Central memory CD8-positive, alpha-beta T cell (primary cell): Measurements from ENCODE around the gene CCDC148.
"Not testable (repeated sequence)": the region's sequence is repeated elsewhere in the genome, so short reads cannot be mapped to it uniquely, and the experiment has no call there.

ENCODE experiments used
- ATAC-seq: fragments of 150-1000 bp; cut with Tn5 transposase; replicated peaks from 2 replicates; pipeline ENCODE4 v1.10.0; 2022; ENCODE audit warnings: mild to moderate bottlenecking, moderate FRiP score, moderate number of reproducible peaks; ENCODE audit not compliant: poor library complexity, severe bottlenecking; ENCODE audit errors: extremely low read depth
- DNase-seq, 2 donors: peaks; one replicate each; pipeline ENCODE4 v3.0.0; 2021; ENCODE audit warnings: low spot score in 2 of 2
- H3K27ac Mint-ChIP-seq: one replicate; pipeline ENCODE4 v1.8.0; 2022; ENCODE audit warnings: low read depth, mild to moderate bottlenecking, moderate library complexity, mixed read lengths
- H3K27me3 Mint-ChIP-seq: one replicate; pipeline ENCODE4 v1.8.0; 2022; ENCODE audit warnings: mixed read lengths
- H3K36me3 Mint-ChIP-seq: one replicate; pipeline ENCODE4 v1.8.0; 2022; ENCODE audit warnings: mild to moderate bottlenecking, moderate library complexity, mixed read lengths; ENCODE audit not compliant: insufficient read depth
- H3K4me1 Mint-ChIP-seq: one replicate; pipeline ENCODE4 v1.8.0; 2022; ENCODE audit warnings: mixed read lengths
- H3K4me3 Mint-ChIP-seq: one replicate; pipeline ENCODE4 v1.8.0; 2022; ENCODE audit warnings: mild to moderate bottlenecking, moderate library complexity, mixed read lengths
- H3K9me3 Mint-ChIP-seq: one replicate; pipeline ENCODE4 v1.8.0; 2022; ENCODE audit warnings: mixed read lengths

CCDC148 gene

GRCh38 chr2:158457092-158457825 lies 706 bp upstream of the CCDC148 start:
- H3K27ac Mint-ChIP-seq, result peak overlapping the region; percentile 75
- peak; percentile 33 for ATAC-seq
- no peaks in the 10 kb centered on the region for H3K9me3 Mint-ChIP-seq
- peaks cover 6% of the 10 kb centered on the region for H3K36me3 Mint-ChIP-seq
- H3K4me3 Mint-ChIP-seq, result peak overlapping the region; percentile 94
- H3K4me1 Mint-ChIP-seq, result peaks cover 20% of the 10 kb centered on the region
- H3K27me3 Mint-ChIP-seq, result peaks cover 11% of the 10 kb centered on the region
- DNase-seq, result peak; percentile 32 to 35

DNA sequence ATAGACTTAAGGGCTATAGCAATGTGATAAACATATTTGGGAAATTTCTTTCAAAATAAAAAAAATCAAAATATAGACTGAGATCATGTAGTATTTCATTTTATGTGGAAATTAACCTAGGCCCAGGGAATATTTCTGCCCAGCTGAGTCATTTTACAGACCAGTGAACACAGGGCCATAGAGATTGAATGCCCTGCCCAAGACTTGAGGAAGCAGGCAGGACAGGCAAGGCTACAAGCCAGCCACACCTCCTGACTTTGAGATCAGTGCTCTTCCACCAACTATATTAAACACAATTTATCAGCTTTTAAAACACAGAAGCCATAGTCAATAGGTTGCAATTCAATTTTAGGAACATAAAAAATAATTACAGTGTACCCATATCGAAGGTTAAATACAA lies 12.9 kb downstream of the CCDC148 start:
- Mint-ChIP-seq H3K4me3 (no peak overlapping the region), H3K4me1 (no peaks in the 10 kb centered on the region), H3K27me3 (no peaks in the 10 kb centered on the region), H3K9me3 (no peaks in the 10 kb centered on the region), H3K27ac (no peak overlapping the region), H3K36me3 (peaks cover 2% of the 10 kb centered on the region)
- DNase-seq (no peak), ATAC-seq (no peak)

DNA sequence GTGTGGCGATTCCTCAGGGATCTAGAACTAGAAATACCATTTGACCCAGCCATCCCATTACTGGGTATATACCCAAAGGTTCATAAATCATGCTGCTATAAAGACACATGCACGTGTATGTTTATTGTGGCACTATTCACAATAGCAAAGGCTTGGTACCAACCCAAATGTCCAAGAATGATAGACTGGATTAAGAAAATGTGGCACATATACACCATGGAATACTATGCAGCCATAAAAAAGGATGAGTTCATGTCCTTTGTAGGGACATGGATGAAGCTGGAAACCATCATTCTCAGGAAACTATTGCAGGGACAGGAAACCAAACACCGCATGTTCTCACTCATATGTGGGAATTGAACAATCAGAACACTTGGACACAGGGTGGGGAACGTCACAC lies 17.5 kb downstream of the CCDC148 start:
- DNase-seq, ATAC-seq, H3K36me3 Mint-ChIP-seq, H3K9me3 Mint-ChIP-seq, H3K4me1 Mint-ChIP-seq, H3K27ac Mint-ChIP-seq, H3K4me3 Mint-ChIP-seq: not testable (repeated sequence)
- peaks cover 32% of the 10 kb centered on the region for H3K27me3 Mint-ChIP-seq

DNA sequence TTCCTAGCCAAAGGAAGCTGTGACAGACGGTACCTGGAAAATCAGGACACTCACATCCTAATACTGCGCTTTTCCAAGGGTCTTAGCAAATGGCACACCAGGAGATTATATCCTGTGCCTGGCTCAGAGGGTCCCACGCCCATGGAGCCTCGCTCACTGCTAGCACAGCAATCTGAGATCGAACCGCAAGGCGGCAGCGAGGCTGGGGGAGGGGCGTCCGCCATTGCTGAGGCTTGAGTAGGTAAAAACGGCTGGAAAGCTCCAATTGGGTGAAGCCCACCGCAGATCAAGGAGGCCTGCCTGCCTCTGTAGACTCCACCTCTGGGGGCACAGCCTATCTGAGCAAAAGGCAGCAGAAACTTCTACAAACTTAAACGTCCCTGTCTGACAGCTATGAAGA lies 22.8 kb downstream of the CCDC148 start:
- not testable (repeated sequence) for DNase-seq, H3K36me3 Mint-ChIP-seq, H3K27ac Mint-ChIP-seq, ATAC-seq, H3K4me3 Mint-ChIP-seq, H3K4me1 Mint-ChIP-seq, H3K9me3 Mint-ChIP-seq
- peaks cover 46% of the 10 kb centered on the region for H3K27me3 Mint-ChIP-seq

DNA sequence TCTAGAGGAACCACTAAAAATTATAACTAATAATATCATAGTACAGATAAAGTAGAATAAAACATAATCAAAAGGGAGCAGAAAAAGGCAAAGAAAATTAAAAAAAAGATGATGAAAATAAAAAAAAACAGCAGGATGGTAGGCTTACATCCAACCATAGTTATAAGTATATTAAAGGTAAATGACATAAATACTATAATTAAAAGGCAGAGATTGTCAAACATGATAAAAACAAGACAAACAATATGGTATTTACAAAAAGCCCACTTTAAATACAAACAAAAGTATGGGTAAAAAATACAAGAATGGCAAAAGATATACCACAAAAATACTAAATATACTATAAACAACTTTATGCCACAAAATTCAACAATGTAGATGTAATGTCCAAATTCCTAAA lies 24.4 kb downstream of the CCDC148 start:
- no peak overlapping the region for H3K27ac Mint-ChIP-seq
- H3K4me1 Mint-ChIP-seq, result no peaks in the 10 kb centered on the region
- no peak for DNase-seq
- H3K36me3 Mint-ChIP-seq, result no peaks in the 10 kb centered on the region
- ATAC-seq, result no peak
- peaks cover 13% of the 10 kb centered on the region for H3K9me3 Mint-ChIP-seq
- H3K4me3 Mint-ChIP-seq, result no peak overlapping the region
- H3K27me3 Mint-ChIP-seq, result peaks cover 60% of the 10 kb centered on the region

DNA sequence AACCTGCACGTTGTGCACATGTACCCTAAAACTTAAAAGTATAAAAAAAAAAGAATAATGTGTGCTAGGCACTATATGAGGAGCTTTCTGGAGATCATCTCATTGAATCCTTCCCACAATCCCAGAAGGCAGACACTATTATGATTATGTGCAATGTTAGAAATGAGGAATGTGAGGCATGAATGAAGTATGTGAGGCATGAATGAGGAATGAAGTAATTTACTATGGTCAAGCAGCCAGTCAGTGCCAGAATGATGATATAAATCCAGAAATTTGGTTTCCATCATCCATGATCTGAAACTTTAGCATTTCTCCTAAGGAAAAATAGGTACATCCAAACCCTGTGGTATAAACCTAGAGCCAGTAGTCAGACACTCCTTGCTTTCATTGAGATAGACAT lies 42.0 kb downstream of the CCDC148 start:
- H3K4me3 Mint-ChIP-seq, result no peak overlapping the region
- H3K36me3 Mint-ChIP-seq, result no peaks in the 10 kb centered on the region
- H3K27ac Mint-ChIP-seq, result no peak overlapping the region
- ATAC-seq, result no peak
- H3K4me1 Mint-ChIP-seq, result no peaks in the 10 kb centered on the region
- H3K9me3 Mint-ChIP-seq, result peaks cover 22% of the 10 kb centered on the region
- H3K27me3 Mint-ChIP-seq, result peaks cover 38% of the 10 kb centered on the region
- DNase-seq, result no peak

DNA sequence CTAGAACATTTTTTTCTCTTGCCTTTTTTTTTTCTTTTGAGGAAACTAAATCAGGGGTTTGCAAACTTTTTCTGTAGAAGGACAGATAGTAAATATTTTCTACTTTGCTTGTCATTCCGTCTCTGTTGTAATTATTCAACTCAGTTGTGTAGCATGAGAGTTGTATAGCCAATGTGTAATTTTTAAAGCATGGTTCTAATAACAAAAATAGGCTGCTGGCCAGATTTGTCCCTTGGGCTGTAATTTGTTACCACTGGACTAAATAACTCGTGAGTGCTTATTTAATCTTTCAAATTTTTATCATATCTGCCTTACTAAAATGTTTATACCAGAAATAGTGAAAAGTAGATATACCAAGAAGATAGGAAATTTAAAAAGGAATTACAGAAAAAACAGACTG lies 43.0 kb downstream of the CCDC148 start:
- no peak overlapping the region for H3K27ac Mint-ChIP-seq
- H3K27me3 Mint-ChIP-seq, result peaks cover 41% of the 10 kb centered on the region
- H3K9me3 Mint-ChIP-seq, result peaks cover 22% of the 10 kb centered on the region
- no peak for DNase-seq
- ATAC-seq, result no peak
- no peaks in the 10 kb centered on the region for H3K4me1 Mint-ChIP-seq
- no peaks in the 10 kb centered on the region for H3K36me3 Mint-ChIP-seq
- no peak overlapping the region for H3K4me3 Mint-ChIP-seq

DNA sequence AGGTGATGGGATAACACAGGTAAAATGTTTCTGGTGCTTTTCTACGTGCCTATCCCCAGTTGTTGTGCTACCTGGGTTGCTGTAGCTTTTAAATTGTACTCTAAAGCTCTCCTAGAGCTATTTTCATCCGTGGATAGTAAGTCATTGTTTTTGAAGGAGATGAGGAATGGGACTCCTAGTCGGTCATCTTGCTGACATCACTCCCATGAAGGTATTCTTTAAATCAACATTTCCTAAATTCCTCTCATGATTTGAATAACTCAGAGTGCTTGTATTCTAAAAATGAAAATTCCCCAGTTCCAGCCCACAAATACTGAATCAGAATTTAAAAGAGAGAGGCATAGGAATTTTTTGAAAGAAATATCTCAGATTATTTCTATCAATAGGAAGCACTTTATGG lies 44.3 kb downstream of the CCDC148 start:
- Mint-ChIP-seq H3K4me1 (no peaks in the 10 kb centered on the region), H3K27ac (no peak overlapping the region), H3K4me3 (no peak overlapping the region), H3K9me3 (peaks cover 22% of the 10 kb centered on the region), H3K27me3 (peaks cover 41% of the 10 kb centered on the region), H3K36me3 (no peaks in the 10 kb centered on the region)
- ATAC-seq, result no peak
- DNase-seq, result no peak

GRCh38 chr2:158411748-158412147 lies 44.8 kb downstream of the CCDC148 start:
- no peaks in the 10 kb centered on the region for H3K4me1 Mint-ChIP-seq
- DNase-seq, result no peak
- ATAC-seq, result no peak
- H3K27ac Mint-ChIP-seq, result no peak overlapping the region
- no peak overlapping the region for H3K4me3 Mint-ChIP-seq
- H3K27me3 Mint-ChIP-seq, result peaks cover 45% of the 10 kb centered on the region
- peaks cover 22% of the 10 kb centered on the region for H3K9me3 Mint-ChIP-seq
- no peaks in the 10 kb centered on the region for H3K36me3 Mint-ChIP-seq

DNA sequence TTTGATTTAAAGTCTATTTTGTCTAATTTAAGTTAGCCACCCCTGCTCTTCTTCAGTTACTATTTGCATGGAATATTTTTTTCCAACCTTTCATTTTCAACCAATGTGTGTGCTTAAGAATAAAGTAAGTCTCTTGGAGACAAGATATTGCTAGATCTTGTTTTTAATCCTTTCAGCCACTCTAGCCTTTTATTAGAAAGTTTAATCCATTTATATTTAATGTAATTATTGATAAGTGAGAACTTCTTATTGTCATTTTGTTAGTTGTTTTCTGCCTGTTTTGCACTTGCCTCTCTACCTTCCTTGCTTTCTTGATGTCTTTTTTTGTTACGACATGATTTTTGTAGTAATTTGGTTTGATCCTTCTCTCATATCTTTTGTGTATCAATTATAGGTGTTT lies 46.4 kb downstream of the CCDC148 start:
- peaks cover 17% of the 10 kb centered on the region for H3K9me3 Mint-ChIP-seq
- H3K27me3 Mint-ChIP-seq, result peaks cover 39% of the 10 kb centered on the region
- H3K36me3 Mint-ChIP-seq, result no peaks in the 10 kb centered on the region
- ATAC-seq (no peak), DNase-seq (no peak)
- no peak overlapping the region for H3K27ac Mint-ChIP-seq
- no peak overlapping the region for H3K4me3 Mint-ChIP-seq
- H3K4me1 Mint-ChIP-seq, result no peaks in the 10 kb centered on the region

DNA sequence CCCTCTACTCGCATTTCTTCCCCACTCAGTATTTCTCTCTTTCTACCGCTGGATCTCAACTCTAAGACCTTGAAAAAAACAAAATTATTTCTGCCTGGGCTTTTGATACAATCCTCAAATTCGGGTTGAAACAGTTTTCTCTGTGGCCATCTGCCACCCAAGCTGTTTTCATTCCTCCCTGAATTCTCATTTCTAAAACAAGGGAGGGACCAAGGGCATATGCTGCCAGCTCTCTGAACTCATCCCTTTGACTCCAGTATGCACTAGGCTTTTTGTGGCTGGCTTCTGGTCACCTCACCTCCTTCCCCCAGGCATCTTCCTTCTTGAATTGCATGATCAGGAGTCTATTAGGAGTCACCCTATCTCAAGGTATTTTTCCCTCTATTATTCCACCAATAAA lies 49.5 kb downstream of the CCDC148 start:
- peaks cover 16% of the 10 kb centered on the region for H3K9me3 Mint-ChIP-seq
- H3K4me3 Mint-ChIP-seq, result no peak overlapping the region
- H3K4me1 Mint-ChIP-seq, result no peaks in the 10 kb centered on the region
- peaks cover 1% of the 10 kb centered on the region for H3K36me3 Mint-ChIP-seq
- peaks cover 36% of the 10 kb centered on the region for H3K27me3 Mint-ChIP-seq
- no peak for ATAC-seq
- H3K27ac Mint-ChIP-seq, result no peak overlapping the region
- no peak for DNase-seq

DNA sequence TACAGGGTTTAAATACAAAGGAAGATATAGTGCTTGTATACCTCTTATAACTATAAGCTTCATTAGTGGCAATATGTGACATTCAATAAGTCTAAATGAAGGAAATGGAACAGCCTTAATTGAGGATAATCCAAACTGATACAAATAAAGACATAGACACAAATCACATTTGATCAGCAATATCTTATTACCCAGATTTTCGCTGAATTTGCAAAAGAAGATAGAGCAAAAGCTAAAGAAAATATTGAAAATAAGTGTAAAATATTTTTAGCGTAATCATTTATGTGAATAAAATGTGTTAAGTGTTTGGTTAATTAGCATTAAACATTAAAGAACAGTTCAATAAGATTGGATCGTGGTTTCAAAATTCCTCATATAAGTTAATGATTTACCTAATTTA lies 51.2 kb downstream of the CCDC148 start:
- no peak for ATAC-seq
- Mint-ChIP-seq H3K9me3 (peaks cover 4% of the 10 kb centered on the region), H3K27me3 (peaks cover 44% of the 10 kb centered on the region), H3K36me3 (peaks cover 1% of the 10 kb centered on the region), H3K4me1 (no peaks in the 10 kb centered on the region), H3K27ac (no peak overlapping the region), H3K4me3 (no peak overlapping the region)
- no peak for DNase-seq

GRCh38 chr2:158403237-158403636 lies 53.3 kb downstream of the CCDC148 start:
- Mint-ChIP-seq H3K4me3 (no peak overlapping the region), H3K27me3 (peaks cover 50% of the 10 kb centered on the region), H3K4me1 (no peaks in the 10 kb centered on the region), H3K36me3 (peaks cover 3% of the 10 kb centered on the region), H3K27ac (no peak overlapping the region), H3K9me3 (peaks cover 7% of the 10 kb centered on the region)
- DNase-seq (no peak), ATAC-seq (no peak)
